DND-41 (cell line): ENCODE results near the gene DDX28.
"Not testable (repeated sequence)": the region's sequence is repeated elsewhere in the genome, so short reads cannot be mapped to it uniquely, and the experiment has no call there.

ENCODE experiments used
- ATAC-seq: fragments of 200-7000 bp; cut with Tn5 transposase; 3 replicates; pipeline ENCODE4 v1.9.1; 2021; ENCODE audit warnings: low read depth; ENCODE audit not compliant: insufficient read depth
- DNase-seq: peaks from one replicate; pipeline ENCODE4 v3.0.0-alpha.2; 2020
- H2AFZ ChIP-seq: 2 replicates; pipeline ENCODE4 v1.6.0; 2012; ENCODE audit warnings: low read depth, low read length
- H3K27ac ChIP-seq: 2 replicates; pipeline ENCODE4 v1.5.1; 2012; ENCODE audit warnings: low read length, inconsistent platforms
- H3K27me3 ChIP-seq: fragments of 200-600 bp; sonication (generic); 2 replicates; pipeline ENCODE4 v1.6.0; 2012; ENCODE audit warnings: low read length, mild to moderate bottlenecking, inconsistent platforms; ENCODE audit not compliant: insufficient read depth, poor library complexity
- H3K36me3 ChIP-seq: 2 replicates; pipeline ENCODE4 v1.5.1; 2012; ENCODE audit warnings: low read length, inconsistent platforms; ENCODE audit not compliant: insufficient read depth
- H3K4me1 ChIP-seq: 2 replicates; pipeline ENCODE4 v1.5.1; 2012; ENCODE audit warnings: mild to moderate bottlenecking, low read length; ENCODE audit not compliant: insufficient read depth
- H3K4me2 ChIP-seq: 2 replicates; pipeline ENCODE4 v1.6.0; 2012; ENCODE audit warnings: mild to moderate bottlenecking, moderate library complexity, low read length, inconsistent platforms; ENCODE audit not compliant: insufficient read depth
- H3K4me3 ChIP-seq, 2 experiments: fragments of 200-600 bp in 1 of 2; shearing (Covaris generic) in 1 of 2; 2 replicates each; pipeline ENCODE4 v1.5.1; 2012 to 2016; ENCODE audit warnings: inconsistent platforms in 2 of 2, low read length in 2 of 2, mild to moderate bottlenecking in 2 of 2, low read depth in 1 of 2, moderate library complexity in 1 of 2
- H3K79me2 ChIP-seq: 2 replicates; pipeline ENCODE4 v1.6.0; 2012; ENCODE audit warnings: low read length, inconsistent platforms; ENCODE audit not compliant: insufficient read depth
- H3K9ac ChIP-seq: 2 replicates; pipeline ENCODE4 v1.6.0; 2012; ENCODE audit warnings: low read depth, mild to moderate bottlenecking, inconsistent platforms, low read length, moderate library complexity
- H3K9me3 ChIP-seq: 2 replicates; pipeline ENCODE4 v1.5.1; 2012; ENCODE audit warnings: low read length, moderate library complexity, mild to moderate bottlenecking, inconsistent platforms; ENCODE audit not compliant: insufficient read depth, severe bottlenecking
- H4K20me1 ChIP-seq: 2 replicates; pipeline ENCODE4 v1.6.0; 2012; ENCODE audit warnings: low read length; ENCODE audit not compliant: insufficient read depth
- CTCF ChIP-seq: IDR thresholded peaks from 2 replicates; pipeline ENCODE4 v1.5.1; 2012; ENCODE audit warnings: borderline replicate concordance, low read length, moderate library complexity, mild to moderate bottlenecking; ENCODE audit not compliant: poor library complexity, severe bottlenecking; ENCODE audit errors: extremely low read depth
- EZH2 ChIP-seq: IDR thresholded peaks from 3 replicates; pipeline ENCODE4 v1.6.1; 2012; ENCODE audit warnings: borderline replicate concordance, low read depth, mild to moderate bottlenecking, moderate library complexity, low read length, inconsistent platforms; ENCODE audit not compliant: severe bottlenecking

The DDX28 gene

GRCh38 chr16:68035227-68035626 lies 12.2 kb upstream of the DDX28 start:
- TF ChIP-seq EZH2 (no peak), CTCF (no peak)
- no peak overlapping the region for H2AFZ ChIP-seq

GRCh38 chr16:68033101-68033500 lies 10.1 kb upstream of the DDX28 start:
- ATAC-seq, result no peak
- no peak for DNase-seq
- Histone ChIP-seq H3K27ac (no peak overlapping the region), H3K4me3 (no peak overlapping the region), H3K36me3 (0 out of 2 replicates have a peak, but pooled peaks cover 3% of the 10 kb centered on the region), H3K4me2 (no peak overlapping the region), H3K27me3 (no peaks in the 10 kb centered on the region), H3K9me3 (no peaks in the 10 kb centered on the region), H3K4me1 (no peaks in the 10 kb centered on the region), H4K20me1 (no peaks in the 10 kb centered on the region), H3K9ac (no peak overlapping the region), H2AFZ (no peak overlapping the region), H3K79me2 (no peaks in the 10 kb centered on the region)
- no peak for TF ChIP-seq CTCF

More at GRCh38 chr16:68035227-68035626, 12.2 kb upstream of the DDX28 start:
- Histone ChIP-seq H3K9me3 (no peaks in the 10 kb centered on the region), H3K4me2 (no peak overlapping the region), H3K27me3 (no peaks in the 10 kb centered on the region), H3K27ac (no peak overlapping the region), H3K9ac (no peak overlapping the region), H3K79me2 (no peaks in the 10 kb centered on the region), H4K20me1 (no peaks in the 10 kb centered on the region), H3K4me3 (no peak overlapping the region), H3K4me1 (no peaks in the 10 kb centered on the region), H3K36me3 (peaks cover 8% of the 10 kb centered on the region; the same call in 1 of the 2 replicates)
- ATAC-seq, result no peak
- DNase-seq, result no peak

GRCh38 chr16:68031951-68032350 lies 8.9 kb upstream of the DDX28 start:
- Histone ChIP-seq H3K4me1 (no peaks in the 10 kb centered on the region), H3K9me3 (no peaks in the 10 kb centered on the region), H3K36me3 (peaks cover 12% of the 10 kb centered on the region; the same call in 1 of the 2 replicates), H3K9ac (no peak overlapping the region), H3K27me3 (no peaks in the 10 kb centered on the region), H4K20me1 (no peaks in the 10 kb centered on the region), H3K4me3 (no peak overlapping the region), H3K79me2 (no peaks in the 10 kb centered on the region), H3K27ac (no peak overlapping the region), H2AFZ (no peak overlapping the region), H3K4me2 (no peak overlapping the region)
- DNase-seq (no peak), ATAC-seq (no peak)
- TF ChIP-seq EZH2 (no peak), CTCF (no peak)

GRCh38 chr16:68030108-68030507 lies 7.1 kb upstream of the DDX28 start:
- not testable (repeated sequence) for H3K4me2 ChIP-seq, H3K79me2 ChIP-seq, H4K20me1 ChIP-seq, DNase-seq, H3K9ac ChIP-seq, H3K4me1 ChIP-seq, H3K9me3 ChIP-seq, ATAC-seq, H3K4me3 ChIP-seq, H2AFZ ChIP-seq, H3K27me3 ChIP-seq, H3K27ac ChIP-seq
- peaks cover 16% of the 10 kb centered on the region; the same call in 1 of the 2 replicates for H3K36me3 ChIP-seq
